Neural crest cell (in vitro differentiated cells): ENCODE results near the gene FAM83D. TPM values are rescaled to one million over a fixed set of nuclear protein-coding genes. Genes with fewer than 3 reads are reported as not detected.
"Not testable (repeated sequence)": the region's sequence is repeated elsewhere in the genome, so short reads cannot be mapped to it uniquely, and the experiment has no call there.

Experiments
- DNase-seq: peaks from one replicate; pipeline ENCODE4 v3.0.0; 2021; ENCODE audit warnings: low read depth, mixed read lengths, low spot score
- H3K27ac Mint-ChIP-seq: one replicate; pipeline ENCODE4 v1.8.0; 2021; ENCODE audit warnings: mild to moderate bottlenecking, mixed read lengths; ENCODE audit not compliant: unreplicated experiment
- H3K27me3 Mint-ChIP-seq: 2 replicates; pipeline ENCODE4 v1.8.0; 2021; ENCODE audit warnings: low read depth, mild to moderate bottlenecking, mixed read lengths
- H3K36me3 Mint-ChIP-seq: 2 replicates; pipeline ENCODE4 v1.8.0; 2021; ENCODE audit warnings: low read depth, mild to moderate bottlenecking, mixed read lengths
- H3K4me1 Mint-ChIP-seq: 2 replicates; pipeline ENCODE4 v1.8.0; 2021; ENCODE audit warnings: mixed read lengths
- H3K4me3 Mint-ChIP-seq: one replicate; pipeline ENCODE4 v1.8.0; 2021; ENCODE audit warnings: mild to moderate bottlenecking, mixed read lengths
- H3K9me3 Mint-ChIP-seq: 2 replicates; pipeline ENCODE4 v1.8.0; 2021; ENCODE audit warnings: mixed read lengths
- total RNA-seq: library from RNA; stranded (reverse); gene quantifications from 2 replicates; pipeline ENCODE4 v1.2.1, GENCODE V29; 2021
- TF ChIP-seq, protein P1 (sequence below): fragments of 200-600 bp; sonication (generic); conservative IDR thresholded peaks from 2 replicates; pipeline ENCODE4 v1.5.0; 2021; ENCODE audit warnings: antibody characterized with exemption, mild to moderate bottlenecking

Gene FAM83D
- total RNA-seq, 1 donor from 2014 or later: 37.9 TPM

DNA sequence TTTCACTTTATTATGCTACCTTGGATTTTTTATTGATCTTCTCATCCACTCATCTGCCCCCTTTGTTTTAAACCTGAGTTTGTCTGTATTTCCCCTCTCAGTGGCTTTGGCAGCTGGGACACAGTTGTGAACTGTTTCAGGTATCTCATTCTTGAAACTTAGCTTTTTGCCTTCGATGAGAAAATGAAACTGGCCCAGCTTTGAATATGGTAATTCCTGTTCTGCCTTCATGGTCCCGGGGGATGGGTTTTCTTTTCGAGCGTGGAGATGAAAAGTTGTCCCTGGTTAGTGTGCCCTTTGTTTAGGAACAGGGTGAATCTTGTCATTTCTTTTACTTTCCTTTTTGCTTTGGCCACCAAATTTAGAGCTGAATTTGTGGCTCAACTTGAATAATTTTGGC lies 61.6 kb downstream of the FAM83D start:
- TF ChIP-seq, protein P1, sequence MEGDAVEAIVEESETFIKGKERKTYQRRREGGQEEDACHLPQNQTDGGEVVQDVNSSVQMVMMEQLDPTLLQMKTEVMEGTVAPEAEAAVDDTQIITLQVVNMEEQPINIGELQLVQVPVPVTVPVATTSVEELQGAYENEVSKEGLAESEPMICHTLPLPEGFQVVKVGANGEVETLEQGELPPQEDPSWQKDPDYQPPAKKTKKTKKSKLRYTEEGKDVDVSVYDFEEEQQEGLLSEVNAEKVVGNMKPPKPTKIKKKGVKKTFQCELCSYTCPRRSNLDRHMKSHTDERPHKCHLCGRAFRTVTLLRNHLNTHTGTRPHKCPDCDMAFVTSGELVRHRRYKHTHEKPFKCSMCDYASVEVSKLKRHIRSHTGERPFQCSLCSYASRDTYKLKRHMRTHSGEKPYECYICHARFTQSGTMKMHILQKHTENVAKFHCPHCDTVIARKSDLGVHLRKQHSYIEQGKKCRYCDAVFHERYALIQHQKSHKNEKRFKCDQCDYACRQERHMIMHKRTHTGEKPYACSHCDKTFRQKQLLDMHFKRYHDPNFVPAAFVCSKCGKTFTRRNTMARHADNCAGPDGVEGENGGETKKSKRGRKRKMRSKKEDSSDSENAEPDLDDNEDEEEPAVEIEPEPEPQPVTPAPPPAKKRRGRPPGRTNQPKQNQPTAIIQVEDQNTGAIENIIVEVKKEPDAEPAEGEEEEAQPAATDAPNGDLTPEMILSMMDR: no peak
- no peak overlapping the region for H3K27ac Mint-ChIP-seq
- H3K4me3 Mint-ChIP-seq: no peak overlapping the region
- H3K36me3 Mint-ChIP-seq: peaks cover 17% of the 10 kb centered on the region
- H3K4me1 Mint-ChIP-seq: no peaks in the 10 kb centered on the region
- no peak for DNase-seq
- no peaks in the 10 kb centered on the region for H3K27me3 Mint-ChIP-seq
- H3K9me3 Mint-ChIP-seq: no peaks in the 10 kb centered on the region

DNA sequence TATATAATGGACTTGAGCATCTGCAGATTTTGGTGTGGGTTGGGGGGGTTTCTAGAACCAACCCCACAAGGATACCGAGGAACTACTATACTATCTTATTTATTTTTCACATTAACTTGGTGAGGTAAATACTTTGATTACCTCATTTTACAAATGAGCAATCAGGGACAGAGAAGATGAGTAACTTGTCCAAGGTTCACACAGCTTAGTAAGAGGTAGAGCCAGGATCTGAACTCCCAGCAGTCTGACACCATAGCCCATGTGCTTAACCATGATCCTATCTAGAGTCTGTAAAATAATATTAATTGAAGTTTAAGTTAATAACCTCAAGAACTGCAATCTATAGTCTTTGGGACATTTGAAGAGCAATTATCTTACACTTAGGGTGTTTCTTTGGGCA lies 64.5 kb downstream of the FAM83D start:
- H3K4me3 Mint-ChIP-seq: no peak overlapping the region
- H3K27me3 Mint-ChIP-seq: no peaks in the 10 kb centered on the region
- no peaks in the 10 kb centered on the region for H3K4me1 Mint-ChIP-seq
- TF ChIP-seq, protein P1: no peak
- H3K9me3 Mint-ChIP-seq: no peaks in the 10 kb centered on the region
- no peak for DNase-seq
- no peak overlapping the region for H3K27ac Mint-ChIP-seq
- H3K36me3 Mint-ChIP-seq: peaks cover 23% of the 10 kb centered on the region

DNA sequence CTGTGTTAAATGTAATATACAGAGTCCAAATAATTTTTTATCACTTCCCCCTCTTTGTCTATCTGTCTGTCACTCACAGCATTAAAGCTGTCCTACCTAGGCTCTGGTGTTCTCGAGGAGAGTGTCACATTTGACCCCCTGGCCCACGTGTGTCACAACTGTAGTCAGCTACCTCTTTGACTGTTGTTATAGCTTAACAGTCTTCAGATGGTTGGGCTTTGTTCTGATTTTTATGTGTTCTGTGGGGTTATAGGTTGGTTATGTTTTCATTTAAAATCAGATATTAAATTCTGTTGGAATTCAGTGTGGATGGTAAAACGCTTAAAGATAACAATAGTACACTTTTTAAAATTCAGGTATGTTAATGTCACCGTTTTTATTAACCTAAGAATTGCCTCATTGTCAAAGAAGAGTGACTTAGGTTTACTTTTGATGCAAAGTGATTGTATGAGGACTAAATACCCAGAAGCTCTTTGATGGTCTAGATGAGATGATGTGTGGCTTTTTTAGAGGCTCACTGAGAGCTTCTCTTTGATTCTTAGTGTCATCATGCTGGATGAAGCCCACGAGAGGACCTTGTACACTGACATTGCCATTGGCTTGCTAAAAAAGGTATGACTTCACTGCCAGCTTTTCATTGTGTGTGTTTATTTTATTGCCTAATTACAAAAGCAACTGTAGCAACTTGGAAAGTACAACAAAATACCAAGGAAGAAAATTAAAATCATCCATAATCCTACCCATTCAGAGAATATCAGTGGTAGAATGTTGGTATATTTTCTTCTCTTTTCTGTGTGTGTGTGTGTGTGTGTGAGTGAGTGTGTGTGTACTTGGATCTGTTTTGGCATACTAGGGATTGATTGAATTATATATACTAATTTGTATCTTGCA lies 65.8 kb downstream of the FAM83D start:
- TF ChIP-seq, protein P1: no peak
- no peak overlapping the region for H3K4me3 Mint-ChIP-seq

DNA sequence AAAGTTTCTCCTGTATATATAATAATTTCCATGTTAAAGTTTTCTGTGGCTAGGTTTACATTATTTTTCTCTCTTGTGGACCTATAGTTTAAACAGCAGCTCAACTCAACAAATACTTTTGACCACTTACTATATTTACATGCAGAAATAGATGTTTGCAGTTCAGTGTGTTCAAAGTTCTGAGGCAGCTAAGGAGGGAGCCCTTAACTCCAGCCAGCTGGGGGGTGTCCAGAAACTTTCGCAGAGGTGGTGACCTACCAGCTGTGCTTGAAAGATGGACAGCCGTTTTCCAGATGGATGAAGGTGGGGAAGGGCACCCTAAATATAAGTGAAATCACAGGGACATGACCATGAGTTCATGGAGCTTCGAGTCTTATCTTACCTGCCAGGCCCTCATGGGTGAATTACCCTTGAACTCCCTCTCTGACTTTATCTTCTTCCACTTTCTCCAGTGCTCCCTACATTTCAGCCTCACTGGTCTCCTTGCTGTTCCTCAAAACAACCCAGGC lies 69.4 kb downstream of the FAM83D start:
- Mint-ChIP-seq H3K4me1 (no peaks in the 10 kb centered on the region), H3K9me3 (no peaks in the 10 kb centered on the region), H3K27ac (no peak overlapping the region), H3K4me3 (no peak overlapping the region), H3K36me3 (peaks cover 24% of the 10 kb centered on the region), H3K27me3 (no peaks in the 10 kb centered on the region)
- TF ChIP-seq, protein P1: no peak
- no peak for DNase-seq

More for the DNA sequence above, 65.8 kb downstream of the FAM83D start:
- peak overlapping the region; percentile 4 for H3K27ac Mint-ChIP-seq
- no peaks in the 10 kb centered on the region for H3K9me3 Mint-ChIP-seq
- no peaks in the 10 kb centered on the region for H3K4me1 Mint-ChIP-seq
- H3K27me3 Mint-ChIP-seq: no peaks in the 10 kb centered on the region
- no peak for DNase-seq
- peaks cover 29% of the 10 kb centered on the region for H3K36me3 Mint-ChIP-seq

DNA sequence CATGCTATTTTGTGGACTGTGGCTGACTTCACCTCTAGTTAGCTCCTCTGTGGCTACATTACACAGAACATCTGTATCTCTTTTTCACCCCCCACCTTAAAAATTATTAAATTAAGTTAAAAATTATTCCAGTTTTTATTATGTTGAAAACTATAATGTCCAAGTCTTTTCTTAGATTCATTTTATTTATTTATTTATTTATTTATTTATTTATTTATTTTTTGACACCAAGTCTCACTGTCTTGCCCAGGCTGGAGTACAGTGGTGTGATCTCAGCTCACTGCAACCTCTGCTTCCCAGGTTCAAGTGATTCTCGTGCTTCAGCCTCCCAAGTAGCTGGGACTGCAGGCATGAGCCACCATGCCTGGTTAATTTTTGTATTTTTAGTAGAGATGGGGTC lies 70.6 kb downstream of the FAM83D start:
- not testable (repeated sequence) for H3K4me3 Mint-ChIP-seq, H3K27ac Mint-ChIP-seq, H3K27me3 Mint-ChIP-seq

DNA sequence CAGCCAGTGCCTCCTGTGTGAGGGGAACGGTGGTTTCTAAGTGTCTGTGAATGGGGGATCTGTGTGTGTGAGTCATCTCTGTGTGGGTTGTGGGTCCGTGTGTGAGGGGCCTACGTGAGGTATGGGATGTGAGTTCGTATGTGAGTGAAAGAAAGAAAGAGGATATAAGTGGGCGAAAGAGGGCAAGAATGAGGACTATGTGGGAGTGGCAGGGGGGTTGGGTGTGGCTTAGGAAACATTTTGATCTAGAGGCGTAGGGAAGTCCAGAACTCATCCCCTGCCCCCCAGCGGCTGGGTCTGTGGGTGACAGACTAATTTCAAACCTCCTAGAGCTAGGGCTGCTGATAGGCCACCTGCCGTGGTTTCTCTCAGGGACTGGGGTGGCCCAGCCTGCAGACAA lies 71.4 kb downstream of the FAM83D start:
- DNase-seq: no peak
- TF ChIP-seq, protein P1: no peak
- H3K9me3 Mint-ChIP-seq: no peaks in the 10 kb centered on the region
- H3K4me3 Mint-ChIP-seq: no peak overlapping the region
- H3K36me3 Mint-ChIP-seq: peaks cover 23% of the 10 kb centered on the region
- no peak overlapping the region for H3K27ac Mint-ChIP-seq
- no peaks in the 10 kb centered on the region for H3K27me3 Mint-ChIP-seq
- no peaks in the 10 kb centered on the region for H3K4me1 Mint-ChIP-seq

More for the DNA sequence above, 70.6 kb downstream of the FAM83D start:
- not testable (repeated sequence) for DNase-seq, H3K4me1 Mint-ChIP-seq, H3K9me3 Mint-ChIP-seq
- H3K36me3 Mint-ChIP-seq: peaks cover 22% of the 10 kb centered on the region
